K562 (cell line): ENCODE data around the gene GPRIN3. TPM values are rescaled to one million over a fixed set of nuclear protein-coding genes. Genes with fewer than 3 reads are reported as not detected.

Experiments
- ATAC-seq: fragments of 200-7000 bp; cut with Tn5 transposase; 3 replicates; pipeline ENCODE4 v1.9.1; 2020; ENCODE audit warnings: moderate library complexity
- BruUV-seq: library from RNA; stranded (reverse); fragments of 400-500 nt; replicated peaks from 2 replicates; lab custom pipeline; 2021; lab: Mats Ljungman, UMichigan
- CTCF ChIA-PET: fragments of 300-600 bp; formaldehyde crosslinking; extraction: SDS; loops from one replicate; lab custom pipeline; 2021; ENCODE audit warnings: low intra/inter-chr PET ratio; lab: Yijun Ruan, JAX
- POLR2A ChIA-PET: fragments of 300-600, 350-650 bp; sonication (Branson Sonifier 250); formaldehyde crosslinking; extraction: SDS; loops from one replicate; lab custom pipeline; 2021; ENCODE audit warnings: antibody characterized with exemption, inconsistent platforms; lab: Yijun Ruan, JAX
- DNase-seq, 4 experiments: peaks; one replicate each; pipeline versions ENCODE4 v3.0.0 to v3.0.0-alpha.2; 2011 to 2018; ENCODE audit warnings: low spot score in 3 of 4, mixed read lengths in 3 of 4; ENCODE audit errors: extremely low read depth in 1 of 4
- FAIRE-seq: peaks from 2 replicates; lab custom pipeline; 2011; peaks lifted over from hg19 to GRCh38; lab: Jason Lieb, UNC
- H2AFZ ChIP-seq: 2 replicates; pipeline ENCODE4 v1.6.0; 2011; ENCODE audit warnings: low read depth, low read length, control low read depth, inconsistent platforms
- H3K27ac ChIP-seq: fragments of 200-600 bp; 3 replicates; pipeline ENCODE4 v1.8.0; 2011; ENCODE audit warnings: low read depth, mild to moderate bottlenecking, control low read depth, inconsistent platforms, low read length, moderate library complexity, mixed read lengths; ENCODE audit errors: extremely low read depth
- H3K27me3 ChIP-seq, 2 experiments: fragments of 300-600 bp in 1 of 2; 2 replicates in 1 of 2; 3 replicates in 1 of 2; pipeline versions ENCODE4 v1.6.0 to v1.8.0; 2011; ENCODE audit warnings: inconsistent platforms in 2 of 2, low read length in 2 of 2, mild to moderate bottlenecking in 1 of 2, mixed read lengths in 1 of 2, moderate library complexity in 1 of 2; ENCODE audit not compliant: control insufficient read depth in 2 of 2, insufficient read depth in 2 of 2
- H3K36me3 ChIP-seq: fragments of 300-600 bp; 3 replicates; pipeline ENCODE4 v1.8.0; 2011; ENCODE audit warnings: mild to moderate bottlenecking, low read length, inconsistent platforms; ENCODE audit not compliant: control insufficient read depth, insufficient read depth
- H3K4me1 ChIP-seq, 2 experiments: fragments of 200-600 bp in 1 of 2; replicated peaks in 1 of 2; 2 replicates in 1 of 2; 3 replicates in 1 of 2; pipeline versions ENCODE4 v1.5.1 to v1.8.0; 2011; ENCODE audit warnings: inconsistent platforms in 2 of 2, low read length in 2 of 2, mild to moderate bottlenecking in 1 of 2, mixed read lengths in 1 of 2, moderate library complexity in 1 of 2; ENCODE audit not compliant: control insufficient read depth in 2 of 2, insufficient read depth in 2 of 2
- H3K4me2 ChIP-seq: 2 replicates; pipeline ENCODE4 v1.6.1; 2011; ENCODE audit warnings: low read length, control low read depth, inconsistent platforms, mixed read lengths; ENCODE audit not compliant: insufficient read depth
- H3K4me3 ChIP-seq: fragments of 200-600 bp; sonication (generic), shearing (Covaris generic); 2 replicates; pipeline ENCODE4 v1.5.1; 2016; ENCODE audit warnings: control low read depth, inconsistent platforms
- H3K79me2 ChIP-seq: fragments of 200-600 bp; 3 replicates; pipeline ENCODE4 v1.8.0; 2011; ENCODE audit warnings: low read length, inconsistent platforms; ENCODE audit not compliant: control insufficient read depth, insufficient read depth
- H3K9ac ChIP-seq, 2 experiments: 2 replicates each; pipeline versions ENCODE4 v1.6.0 to v1.6.1; 2011; ENCODE audit warnings: low read depth in 2 of 2, low read length in 2 of 2, control low read depth in 1 of 2, inconsistent platforms in 1 of 2, mild to moderate bottlenecking in 1 of 2, mixed read lengths in 1 of 2; ENCODE audit not compliant: insufficient read depth in 1 of 2
- H3K9me1 ChIP-seq: one replicate; pipeline ENCODE4 v1.6.0; 2011; ENCODE audit warnings: inconsistent platforms, mild to moderate bottlenecking, low read length, moderate library complexity; ENCODE audit not compliant: control insufficient read depth, insufficient read depth
- H3K9me3 ChIP-seq: replicated peaks from 2 replicates; pipeline ENCODE4 v1.5.1; 2011; ENCODE audit warnings: low read depth, low read length, inconsistent platforms; ENCODE audit not compliant: control insufficient read depth, insufficient read depth
- H4K20me1 ChIP-seq: replicated peaks from 2 replicates; pipeline ENCODE4 v1.6.1; 2011; ENCODE audit warnings: low read length, inconsistent platforms, mixed read lengths; ENCODE audit not compliant: control insufficient read depth, insufficient read depth
- CREB3L1 ChIP-seq: fragments of 450-650 bp; IDR thresholded peaks from 2 replicates; pipeline ENCODE4 v1.6.1; 2014; ENCODE audit warnings: low read depth, mild to moderate bottlenecking, moderate library complexity, borderline replicate concordance
- ELF4 ChIP-seq: fragments of 450-650 bp; formaldehyde crosslinking; IDR thresholded peaks from 2 replicates; pipeline ENCODE4 v1.4.0; 2022; ENCODE audit warnings: missing genetic modification characterization
- PML ChIP-seq: IDR thresholded peaks from 2 replicates; pipeline ENCODE4 v1.6.1; 2012; ENCODE audit warnings: low read length, inconsistent platforms
- PTRF ChIP-seq: fragments of 450-650 bp; IDR thresholded peaks from 2 replicates; pipeline ENCODE4 v1.6.1; 2016; ENCODE audit warnings: mild to moderate bottlenecking, missing genetic modification characterization, missing compliant biosample characterization
- PYGO2 ChIP-seq: fragments of 450-650 bp; IDR thresholded peaks from 2 replicates; pipeline ENCODE4 v1.6.1; 2016; ENCODE audit warnings: mild to moderate bottlenecking, missing genetic modification characterization, moderate library complexity, missing compliant biosample characterization
- RBM34 ChIP-seq: fragments of 200-400 bp; formaldehyde crosslinking; IDR thresholded peaks from 2 replicates; pipeline ENCODE4 v1.6.1; 2018; ENCODE audit warnings: low read length, borderline replicate concordance; ENCODE audit not compliant: insufficient read depth
- SMARCE1 ChIP-seq: fragments of 450-650 bp; IDR thresholded peaks from 2 replicates; pipeline ENCODE4 v1.7.1; 2016; ENCODE audit warnings: mild to moderate bottlenecking
- TCF7 ChIP-seq: sonication (generic); IDR thresholded peaks from 2 replicates; pipeline ENCODE4 v1.6.1; 2016; ENCODE audit warnings: antibody characterized with exemption, borderline replicate concordance
- ZBTB2 ChIP-seq: fragments of 450-650 bp; IDR thresholded peaks from 2 replicates; pipeline ENCODE4 v1.6.1; 2016; ENCODE audit warnings: antibody characterized with exemption
- ZFPM2 ChIP-seq: fragments of 250-450 bp; sonication (Bioruptor Pico); IDR thresholded peaks from 2 replicates; pipeline ENCODE4 v1.5.1; 2022; ENCODE audit warnings: mild to moderate bottlenecking
- ZNF316 ChIP-seq: fragments of 450-650 bp; IDR thresholded peaks from 2 replicates; pipeline ENCODE4 v1.6.1; 2016
- ZNF551 ChIP-seq: fragments of 250-450 bp; sonication (Bioruptor Pico); IDR thresholded peaks from 2 replicates; pipeline ENCODE4 v1.5.0; 2021; ENCODE audit warnings: mild to moderate bottlenecking, moderate library complexity
- ZNF655 ChIP-seq: fragments of 250-450 bp; sonication (Bioruptor Pico); IDR thresholded peaks from 2 replicates; pipeline ENCODE4 v1.5.0; 2021
- ZNF695 ChIP-seq: fragments of 450-650 bp; formaldehyde crosslinking; IDR thresholded peaks from 2 replicates; pipeline ENCODE4 v1.4.0; 2020; ENCODE audit warnings: mild to moderate bottlenecking, moderate library complexity
- WGBS: fragments of 100-300 bp; shearing (Covaris generic); methylation state at CpG from one replicate; pipeline ENCODE4 v1.1.6; 2016; ENCODE audit warnings: low coverage, mixed read lengths; ENCODE audit not compliant: insufficient coverage; ENCODE audit errors: missing lambda C conversion rate; 5-methylcytosine and 5-hydroxymethylcytosine counted together
- in situ Hi-C: fragments of 300-500 bp; cut with MboI; formaldehyde crosslinking; loops from 4 replicates; pipeline ENCODE4 v1.15.0; 2018; ENCODE audit warnings: inconsistent platforms, mixed read lengths
- intact Hi-C: fragments of 100-400 bp; cut with micrococcal nuclease; formaldehyde crosslinking; loops from 2 replicates; pipeline ENCODE4 v1.14.2; 2022
- polyA plus RNA-seq, 8 experiments: library from polyadenylated mRNA; depleted of rRNA in 4 of 8; stranded (reverse) in 5 of 8; unstranded in 3 of 8; fragments of >200 nt; fragmentation: Nextera tagmentation in 2 of 8; fragmentation: Illumina TruSeq in 1 of 8; extraction: Ambion mirVana in 2 of 8; extraction: Trizol in 1 of 8; gene quantifications; 2 replicates each; pipeline versions ENCODE4 v1.2.1 to v1.2.3, GENCODE V29; 2011 to 2014; ENCODE audit warnings: inconsistent platforms in 1 of 8, missing spikeins in 1 of 8
- total RNA-seq, 7 experiments: library from RNA; depleted of rRNA in 6 of 7; stranded (reverse); fragments of >200 nt in 6 of 7; fragmentation: Illumina TruSeq in 2 of 7; extraction: Trizol in 2 of 7; gene quantifications; 2 replicates each; pipeline versions ENCODE4 v1.2.1 to v1.2.3, GENCODE V29; 2011 to 2021; ENCODE audit warnings: low replicate concordance in 1 of 7

Gene GPRIN3
- total and polyA plus RNA-seq, 9 of the 15 experiments (the other 6 are each of a cell fraction or from before 2014, with no cell fraction given): 0.02 TPM; not detected in 8

GRCh38 chr4:89216866-89217265, 90.7 kb downstream of the GPRIN3 start:
- Histone ChIP-seq H3K4me3 (no peak overlapping the region), H3K79me2 (no peaks in the 10 kb centered on the region), H3K9ac (no peak overlapping the region), H3K27ac (no peak overlapping the region), H3K4me1 (no peaks in the 10 kb centered on the region; a peak in 1 of 5 replicates), H3K9me1 (no peaks in the 10 kb centered on the region), H3K36me3 (no peaks in the 10 kb centered on the region), H3K4me2 (no peak overlapping the region), H3K9me3 (no peaks in the 10 kb centered on the region), H3K27me3 (no peaks in the 10 kb centered on the region), H2AFZ (no peak overlapping the region), H4K20me1 (no peaks in the 10 kb centered on the region)
- intact Hi-C loops: no loop called here
- WGBS: 4% methylated on average over 1 of the region's 1 CpG
- ATAC-seq (no peak), FAIRE-seq (no peak), DNase-seq (no peak)
- in situ Hi-C loops: no loop called here
- TF ChIP-seq ZNF655 (CRISPR knock-in tag) (no peak), TCF7 (no peak), ZNF316 (no peak), PTRF (no peak), ZNF695 (CRISPR knock-in tag) (no peak), PML (no peak), CREB3L1 (no peak), ZNF551 (no peak), SMARCE1 (no peak), ZFPM2 (CRISPR knock-in tag) (no peak), RBM34 (no peak), ZBTB2 (no peak), PYGO2 (no peak), ELF4 (CRISPR knock-in tag) (no peak)
- ChIA-PET POLR2A (no interaction called here), CTCF (no interaction called here)
- BruUV-seq: no TSS peak
